Measurements from ENCODE around the gene CCDC112.

DNA sequence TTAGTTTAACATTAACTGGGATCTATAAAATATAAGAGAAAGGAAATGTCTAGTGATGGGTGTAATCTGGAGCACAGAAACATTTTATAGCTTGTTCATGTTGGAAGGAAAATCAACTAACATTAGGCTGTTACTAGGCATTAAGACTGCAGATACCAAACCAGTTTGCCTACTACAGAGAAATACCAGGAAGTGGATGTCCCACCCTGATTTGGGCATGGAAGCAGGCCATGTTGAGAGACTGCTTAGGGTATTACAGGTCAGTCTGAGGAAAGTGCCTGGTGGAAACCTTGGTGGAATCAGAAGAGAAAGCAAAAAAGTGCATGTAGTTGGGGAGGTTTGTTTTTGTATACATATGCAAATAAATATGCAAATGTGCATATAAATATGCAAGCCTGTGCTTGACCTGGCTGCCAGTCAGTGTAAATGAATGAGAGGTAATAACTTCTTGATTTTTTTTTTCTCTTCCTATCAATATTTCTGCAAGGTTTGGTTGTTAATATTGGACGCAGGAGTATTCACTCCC lies 9.6 kb upstream of the CCDC112 start:
- TF ChIP-seq, protein P1, sequence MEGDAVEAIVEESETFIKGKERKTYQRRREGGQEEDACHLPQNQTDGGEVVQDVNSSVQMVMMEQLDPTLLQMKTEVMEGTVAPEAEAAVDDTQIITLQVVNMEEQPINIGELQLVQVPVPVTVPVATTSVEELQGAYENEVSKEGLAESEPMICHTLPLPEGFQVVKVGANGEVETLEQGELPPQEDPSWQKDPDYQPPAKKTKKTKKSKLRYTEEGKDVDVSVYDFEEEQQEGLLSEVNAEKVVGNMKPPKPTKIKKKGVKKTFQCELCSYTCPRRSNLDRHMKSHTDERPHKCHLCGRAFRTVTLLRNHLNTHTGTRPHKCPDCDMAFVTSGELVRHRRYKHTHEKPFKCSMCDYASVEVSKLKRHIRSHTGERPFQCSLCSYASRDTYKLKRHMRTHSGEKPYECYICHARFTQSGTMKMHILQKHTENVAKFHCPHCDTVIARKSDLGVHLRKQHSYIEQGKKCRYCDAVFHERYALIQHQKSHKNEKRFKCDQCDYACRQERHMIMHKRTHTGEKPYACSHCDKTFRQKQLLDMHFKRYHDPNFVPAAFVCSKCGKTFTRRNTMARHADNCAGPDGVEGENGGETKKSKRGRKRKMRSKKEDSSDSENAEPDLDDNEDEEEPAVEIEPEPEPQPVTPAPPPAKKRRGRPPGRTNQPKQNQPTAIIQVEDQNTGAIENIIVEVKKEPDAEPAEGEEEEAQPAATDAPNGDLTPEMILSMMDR (IDR thresholded peaks at IDR 0.05; ENCODE audit: borderline replicate concordance, extremely low read depth, low read length, poor library complexity, severe bottlenecking): no peak
- TF ChIP-seq EZH2 (IDR thresholded peaks at IDR 0.05; ENCODE audit: borderline replicate concordance, low read depth, low read length, severe bottlenecking): no peak

Data from DND-41 (cell line).